GM23248 (cell line): ENCODE results near the gene TTC16. TPM values are rescaled to one million over a fixed set of nuclear protein-coding genes. Genes with fewer than 3 reads are reported as not detected.

Source experiments
- DNase-seq: peaks from one replicate; pipeline ENCODE4 v3.0.0-alpha.2; 2015
- H2AFZ ChIP-seq: fragments of 200-600 bp; sonication (generic); 2 replicates; pipeline ENCODE4 v1.6.1; 2016; ENCODE audit warnings: antibody characterized with exemption
- H3F3A ChIP-seq: fragments of 200-600 bp; sonication (generic); 2 replicates; pipeline ENCODE4 v1.6.1; 2016; ENCODE audit warnings: mild to moderate bottlenecking, antibody characterized with exemption, mixed run types; ENCODE audit not compliant: insufficient read depth
- H3K27ac ChIP-seq: fragments of 200-600 bp; sonication (generic); 2 replicates; pipeline ENCODE4 v1.5.1; 2016; ENCODE audit warnings: mild to moderate bottlenecking
- H3K27me3 ChIP-seq: fragments of 200-600 bp; sonication (generic); replicated peaks from 2 replicates; pipeline ENCODE4 v1.6.1; 2016; ENCODE audit warnings: mild to moderate bottlenecking; ENCODE audit not compliant: insufficient read depth
- H3K36me3 ChIP-seq: fragments of 200-600 bp; sonication (generic); 2 replicates; pipeline ENCODE4 v1.6.1; 2016; ENCODE audit warnings: low read depth, mild to moderate bottlenecking
- H3K4me1 ChIP-seq: fragments of 200-600 bp; sonication (generic); 2 replicates; pipeline ENCODE4 v1.6.1; 2016; ENCODE audit warnings: mild to moderate bottlenecking; ENCODE audit not compliant: insufficient read depth
- H3K4me2 ChIP-seq: fragments of 200-600 bp; sonication (generic); one replicate; pipeline ENCODE4 v1.6.1; 2016; ENCODE audit warnings: mild to moderate bottlenecking; ENCODE audit not compliant: unreplicated experiment
- H3K4me3 ChIP-seq: fragments of 200-600 bp; sonication (generic); 2 replicates; pipeline ENCODE4 v1.5.1; 2016; ENCODE audit warnings: mild to moderate bottlenecking
- H3K79me2 ChIP-seq: fragments of 200-600 bp; sonication (generic); 2 replicates; pipeline ENCODE4 v1.6.1; 2016; ENCODE audit warnings: mild to moderate bottlenecking; ENCODE audit not compliant: insufficient read depth
- H3K9ac ChIP-seq: fragments of 200-600 bp; sonication (generic); 2 replicates; pipeline ENCODE4 v1.6.1; 2016; ENCODE audit warnings: mild to moderate bottlenecking
- H3K9me2 ChIP-seq: fragments of 200-600 bp; sonication (generic); 2 replicates; pipeline ENCODE4 v1.6.1; 2016; ENCODE audit warnings: mixed run types, mild to moderate bottlenecking, moderate library complexity; ENCODE audit not compliant: insufficient read depth
- H3K9me3 ChIP-seq: fragments of 200-600 bp; sonication (generic); one replicate; pipeline ENCODE4 v1.6.1; 2017; ENCODE audit warnings: low read depth
- H4K20me1 ChIP-seq: fragments of 200-600 bp; sonication (generic); 2 replicates; pipeline ENCODE4 v1.6.0; 2016; ENCODE audit not compliant: insufficient read depth
- EZH2 ChIP-seq: fragments of 200-600 bp; sonication (generic); IDR thresholded peaks from 2 replicates; pipeline ENCODE4 v1.6.1; 2018; ENCODE audit warnings: antibody characterized with exemption, mild to moderate bottlenecking; ENCODE audit not compliant: insufficient read depth, poor library complexity, severe bottlenecking
- EZH2phosphoT487 ChIP-seq: fragments of 200-600 bp; sonication (generic); IDR thresholded peaks from 2 replicates; pipeline ENCODE4 v1.6.1; 2018; ENCODE audit warnings: antibody characterized with exemption, moderate library complexity, mild to moderate bottlenecking, low read depth; ENCODE audit not compliant: insufficient read depth
- WGBS, 2 experiments: methylation state at CpG; one replicate each; pipeline ENCODE4 v1.1.6; 2015 to 2017; ENCODE audit warnings: low lambda C conversion rate in 2 of 2, low coverage in 1 of 2; ENCODE audit errors: missing lambda C conversion rate in 2 of 2; 5-methylcytosine and 5-hydroxymethylcytosine counted together
- in situ Hi-C: fragments of 300-500 bp; cut with MboI; formaldehyde crosslinking; loops from 2 replicates; pipeline ENCODE4 v1.15.0; 2020
- polyA plus RNA-seq: library from polyadenylated mRNA; unstranded; fragments of >200 nt; fragmentation: Nextera tagmentation; extraction: Ambion mirVana; gene quantifications from 2 replicates; pipeline ENCODE4 v1.2.1, GENCODE V29; 2016
- total RNA-seq: library from RNA; depleted of rRNA; stranded (reverse); fragments of >200 nt; shearing (Covaris generic); gene quantifications from 2 replicates; pipeline ENCODE4 v1.2.3, GENCODE V29; 2014

Gene TTC16
- total and polyA plus RNA-seq, 2 experiments from 2014 or later, result 0.06 TPM; not detected in 1

DNA sequence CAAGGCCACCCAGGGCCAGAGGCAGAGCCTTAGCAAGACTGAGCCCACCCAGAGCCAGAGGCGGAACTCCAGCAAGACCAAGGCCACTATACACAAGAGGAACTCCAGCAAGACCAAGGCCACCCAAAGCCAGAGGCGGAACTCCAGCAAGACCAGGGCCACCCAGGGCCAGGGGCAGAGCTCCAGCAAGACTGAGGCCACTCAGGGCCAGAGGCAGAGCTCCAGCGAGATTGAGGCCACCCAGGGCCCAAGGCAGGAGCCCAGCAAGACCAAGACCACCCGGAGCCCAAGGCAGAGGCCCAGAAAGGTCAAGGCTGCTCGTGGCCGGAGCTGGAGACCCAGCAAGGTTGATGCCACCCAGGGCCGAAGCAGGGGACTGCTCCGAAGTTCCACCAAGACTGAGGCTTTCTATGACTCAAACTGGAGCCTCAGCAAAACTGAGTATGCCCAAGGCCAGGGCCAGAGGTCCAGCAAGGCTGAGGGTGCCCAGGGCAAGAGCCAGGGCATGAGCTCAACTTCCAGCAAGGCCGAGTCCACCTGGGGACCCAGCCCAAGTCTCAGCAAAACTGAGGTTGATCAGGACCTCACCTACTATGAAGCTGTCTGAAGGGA, 15.0 kb downstream of the TTC16 start:
- Histone ChIP-seq H3K27me3 (no peaks in the 10 kb centered on the region), H3K4me3 (no peak overlapping the region), H3F3A (no peaks in the 10 kb centered on the region), H3K9me3 (no peaks in the 10 kb centered on the region), H3K9ac (no peak overlapping the region), H3K4me2 (no peak overlapping the region), H3K36me3 (no peaks in the 10 kb centered on the region), H3K9me2 (no peaks in the 10 kb centered on the region), H3K79me2 (0 out of 2 replicates have a peak, but pooled peaks cover 7% of the 10 kb centered on the region), H2AFZ (no peak overlapping the region), H3K4me1 (peaks cover 10% of the 10 kb centered on the region; the same call in 1 of the 2 replicates), H4K20me1 (no peaks in the 10 kb centered on the region), H3K27ac (no peak overlapping the region)
- TF ChIP-seq EZH2, result no peak
- no peak for TF ChIP-seq EZH2phosphoT487
- DNase-seq, result no peak
- 76 to 77% methylated on average over 9 of the region's 9 CpGs for WGBS, 2 experiments
- in situ Hi-C loops, result loop anchor here (10.0 kb wide), 1 partner anchor 136 kb away; no protein-coding TSS in a partner anchor

GRCh38 chr9:127731938-127732337, 16.1 kb downstream of the TTC16 start:
- in situ Hi-C loops, result loop anchor here (10.0 kb wide), 1 partner anchor 137 kb away; no protein-coding TSS in a partner anchor
- Histone ChIP-seq H3K4me2 (no peak overlapping the region), H3K9me3 (no peaks in the 10 kb centered on the region), H3F3A (no peaks in the 10 kb centered on the region), H3K27me3 (no peaks in the 10 kb centered on the region), H3K9ac (no peak overlapping the region), H3K36me3 (no peaks in the 10 kb centered on the region), H4K20me1 (no peaks in the 10 kb centered on the region), H3K79me2 (0 out of 2 replicates have a peak, but pooled peaks cover 7% of the 10 kb centered on the region), H3K27ac (no peak overlapping the region), H3K4me1 (peaks cover 10% of the 10 kb centered on the region; the same call in 1 of the 2 replicates), H3K4me3 (no peak overlapping the region), H3K9me2 (no peaks in the 10 kb centered on the region), H2AFZ (no peak overlapping the region)
- WGBS, 2 experiments, result 87 to 91% methylated on average over 16 of the region's 16 CpGs
- TF ChIP-seq EZH2 (no peak), EZH2phosphoT487 (no peak)
- DNase-seq, result no peak

GRCh38 chr9:127732444-127732843, 16.6 kb downstream of the TTC16 start:
- no peak overlapping the region for H2AFZ ChIP-seq
- no peaks in the 10 kb centered on the region for H3K36me3 ChIP-seq
- H3K9me3 ChIP-seq, result no peaks in the 10 kb centered on the region
- no peak overlapping the region for H3K4me3 ChIP-seq
- H3K27ac ChIP-seq, result no peak overlapping the region
- H3K79me2 ChIP-seq, result 0 out of 2 replicates have a peak, but pooled peaks cover 7% of the 10 kb centered on the region
- H3F3A ChIP-seq, result no peaks in the 10 kb centered on the region
- WGBS, 2 experiments, result 88% methylated on average over 20 to 21 of the region's 21 CpGs
- no peaks in the 10 kb centered on the region for H4K20me1 ChIP-seq
- TF ChIP-seq EZH2 (no peak), EZH2phosphoT487 (no peak)
- no peak for DNase-seq
- H3K9me2 ChIP-seq, result no peaks in the 10 kb centered on the region
- H3K4me2 ChIP-seq, result no peak overlapping the region
- peaks cover 10% of the 10 kb centered on the region; the same call in 1 of the 2 replicates for H3K4me1 ChIP-seq
- H3K27me3 ChIP-seq, result no peaks in the 10 kb centered on the region
- no peak overlapping the region for H3K9ac ChIP-seq
- in situ Hi-C loops, result loop anchor here (10.0 kb wide), 1 partner anchor 138 kb away; no protein-coding TSS in a partner anchor

GRCh38 chr9:127733614-127734013, 17.7 kb downstream of the TTC16 start:
- Histone ChIP-seq H3K79me2 (0 out of 2 replicates have a peak, but pooled peaks cover 7% of the 10 kb centered on the region), H3K27me3 (no peaks in the 10 kb centered on the region), H3K27ac (no peak overlapping the region), H2AFZ (no peak overlapping the region), H4K20me1 (no peaks in the 10 kb centered on the region), H3K4me3 (no peak overlapping the region), H3F3A (no peaks in the 10 kb centered on the region), H3K9ac (no peak overlapping the region), H3K36me3 (no peaks in the 10 kb centered on the region), H3K9me3 (no peaks in the 10 kb centered on the region), H3K9me2 (no peaks in the 10 kb centered on the region), H3K4me2 (no peak overlapping the region), H3K4me1 (peaks cover 10% of the 10 kb centered on the region; the same call in 1 of the 2 replicates)
- DNase-seq, result no peak
- TF ChIP-seq EZH2phosphoT487 (no peak), EZH2 (no peak)
- in situ Hi-C loops, result loop anchor here (10.0 kb wide), 1 partner anchor 139 kb away; no protein-coding TSS in a partner anchor
- WGBS, 2 experiments, result 92 to 100% methylated on average over 2 of the region's 2 CpGs
